WERI-Rb-1 (cell line): ENCODE data around the gene ADPRH.

Source experiments
- DNase-seq: peaks from one replicate; pipeline ENCODE4 v3.0.0-alpha.2; 2020
- H3K27ac ChIP-seq: fragments of 250-450 bp; sonication (Bioruptor Pico); 2 replicates; pipeline ENCODE4 v1.5.1; 2020; ENCODE audit warnings: mild to moderate bottlenecking, moderate library complexity
- H3K27me3 ChIP-seq: fragments of 250-450 bp; sonication (Bioruptor Pico); 2 replicates; pipeline ENCODE4 v1.5.1; 2021; ENCODE audit warnings: mild to moderate bottlenecking, low read depth, moderate library complexity; ENCODE audit not compliant: insufficient read depth, severe bottlenecking
- H3K36me3 ChIP-seq: fragments of 250-450 bp; sonication (Bioruptor Pico); 2 replicates; pipeline ENCODE4 v1.5.1; 2020; ENCODE audit warnings: mild to moderate bottlenecking, moderate library complexity
- H3K4me3 ChIP-seq: 2 replicates; pipeline ENCODE4 v1.5.1; 2011; ENCODE audit warnings: low read depth, mild to moderate bottlenecking, control low read depth, low read length
- H3K9me3 ChIP-seq: fragments of 250-450 bp; sonication (Bioruptor Pico); 2 replicates; pipeline ENCODE4 v1.5.1; 2021; ENCODE audit warnings: mild to moderate bottlenecking, moderate library complexity; ENCODE audit not compliant: severe bottlenecking
- CTCF ChIP-seq: IDR thresholded peaks from 2 replicates; pipeline ENCODE4 v1.5.1; 2011; ENCODE audit warnings: low read depth, mild to moderate bottlenecking, control low read depth, inconsistent platforms, low read length

ADPRH gene

GRCh38 chr3:119600732-119601131 is 21.4 kb downstream of the ADPRH start:
- Histone ChIP-seq H3K4me3 (no peak overlapping the region), H3K9me3 (no peaks in the 10 kb centered on the region), H3K36me3 (no peaks in the 10 kb centered on the region), H3K27ac (no peak overlapping the region), H3K27me3 (no peaks in the 10 kb centered on the region)
- DNase-seq = peak; percentile 78
- TF ChIP-seq CTCF = peak; percentile 99

GRCh38 chr3:119601154-119601553 is 21.9 kb downstream of the ADPRH start:
- no peaks in the 10 kb centered on the region for H3K36me3 ChIP-seq
- no peaks in the 10 kb centered on the region for H3K9me3 ChIP-seq
- no peak overlapping the region for H3K4me3 ChIP-seq
- no peak for DNase-seq
- TF ChIP-seq CTCF = no peak
- no peaks in the 10 kb centered on the region for H3K27me3 ChIP-seq
- H3K27ac ChIP-seq = no peak overlapping the region

- no peaks in the 10 kb centered on the region for H3K9me3 ChIP-seq
- H3K27ac ChIP-seq = no peak overlapping the region
- H3K27me3 ChIP-seq = no peaks in the 10 kb centered on the region
- TF ChIP-seq CTCF = no peak
- no peaks in the 10 kb centered on the region for H3K36me3 ChIP-seq
- no peak for DNase-seq
- H3K4me3 ChIP-seq = no peak overlapping the region
Observed at GRCh38 chr3:119602676-119603075, 23.4 kb downstream of the ADPRH start.

GRCh38 chr3:119604878-119605277 is 25.6 kb downstream of the ADPRH start:
- Histone ChIP-seq H3K36me3 (no peaks in the 10 kb centered on the region), H3K9me3 (no peaks in the 10 kb centered on the region), H3K27me3 (no peaks in the 10 kb centered on the region), H3K4me3 (no peak overlapping the region), H3K27ac (no peak overlapping the region)
- no peak for TF ChIP-seq CTCF
- DNase-seq = no peak

GRCh38 chr3:119608405-119609000 is 29.2 kb downstream of the ADPRH start:
- Histone ChIP-seq H3K9me3 (no peaks in the 10 kb centered on the region), H3K36me3 (no peaks in the 10 kb centered on the region), H3K27me3 (no peaks in the 10 kb centered on the region), H3K27ac (no peak overlapping the region), H3K4me3 (no peak overlapping the region)
- no peak for DNase-seq
- TF ChIP-seq CTCF = no peak

GRCh38 chr3:119609301-119609700 is 30.0 kb downstream of the ADPRH start:
- H3K4me3 ChIP-seq = no peak overlapping the region
- H3K27ac ChIP-seq = no peak overlapping the region
- H3K27me3 ChIP-seq = no peaks in the 10 kb centered on the region
- no peak for DNase-seq
- H3K36me3 ChIP-seq = no peaks in the 10 kb centered on the region
- TF ChIP-seq CTCF = no peak
- H3K9me3 ChIP-seq = no peaks in the 10 kb centered on the region
